ENCODE results near the gene FOXP2.

The FOXP2 gene

DNA sequence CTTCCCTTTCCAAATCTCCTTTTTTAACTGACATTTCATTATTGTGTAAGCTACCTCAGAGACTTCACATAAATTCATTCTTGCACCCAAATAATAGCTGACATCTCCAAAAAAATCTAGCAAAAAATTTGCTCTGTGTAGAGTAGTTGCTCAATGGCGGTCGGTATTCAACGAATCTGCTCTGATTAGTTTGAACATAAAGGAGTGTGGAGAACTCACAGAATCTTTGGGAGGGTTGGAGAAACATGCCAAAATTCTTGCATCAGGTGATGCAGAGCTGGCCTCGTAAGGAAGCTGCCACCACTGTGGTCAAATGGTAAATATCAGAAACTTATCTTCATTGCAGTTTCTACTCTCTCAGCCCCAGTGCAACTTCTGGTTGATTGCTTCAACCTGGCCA, 306.1 kb downstream of the FOXP2 start:
- no peak for DNase-seq (ENCODE audit: low read depth)

DNA sequence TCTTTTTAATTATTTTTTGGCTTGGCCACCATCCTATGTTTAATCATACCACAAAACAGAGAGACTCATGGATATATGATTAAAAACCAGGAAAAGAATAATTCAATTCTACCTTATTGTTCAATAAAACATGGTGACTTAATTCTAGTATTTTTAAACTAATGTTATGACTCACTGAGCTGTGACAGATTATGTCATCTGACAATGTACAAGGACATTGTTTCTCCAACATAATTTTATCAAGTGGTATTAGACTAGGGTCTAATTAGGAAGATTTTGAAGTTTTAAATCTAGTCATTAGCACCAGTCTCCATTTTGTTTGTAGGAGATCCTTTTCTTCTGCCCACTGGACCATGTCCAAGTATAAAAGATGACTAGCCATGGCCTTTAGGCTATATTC, 307.9 kb downstream of the FOXP2 start:
- no peak for DNase-seq (ENCODE audit: low read depth)

DNA sequence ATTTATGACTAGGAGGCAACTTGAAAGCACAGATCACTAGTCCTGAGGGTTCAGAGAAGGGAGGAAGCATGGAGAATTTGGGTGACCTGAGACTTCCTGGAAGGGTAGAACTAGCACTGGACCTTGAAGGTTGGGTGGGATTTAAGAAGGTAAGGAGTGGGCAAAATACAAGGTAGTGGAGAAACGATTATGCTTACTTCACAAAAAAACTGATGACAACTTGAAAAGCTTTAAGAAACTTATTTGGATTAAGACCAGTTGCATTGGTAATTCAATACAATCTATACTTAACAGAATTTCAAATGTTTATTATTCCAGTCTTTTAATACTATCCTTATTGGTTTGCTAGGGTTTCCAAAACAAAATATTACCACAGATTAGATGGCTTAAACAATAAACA, 308.7 kb downstream of the FOXP2 start:
- no peak for DNase-seq (ENCODE audit: low read depth)

DNA sequence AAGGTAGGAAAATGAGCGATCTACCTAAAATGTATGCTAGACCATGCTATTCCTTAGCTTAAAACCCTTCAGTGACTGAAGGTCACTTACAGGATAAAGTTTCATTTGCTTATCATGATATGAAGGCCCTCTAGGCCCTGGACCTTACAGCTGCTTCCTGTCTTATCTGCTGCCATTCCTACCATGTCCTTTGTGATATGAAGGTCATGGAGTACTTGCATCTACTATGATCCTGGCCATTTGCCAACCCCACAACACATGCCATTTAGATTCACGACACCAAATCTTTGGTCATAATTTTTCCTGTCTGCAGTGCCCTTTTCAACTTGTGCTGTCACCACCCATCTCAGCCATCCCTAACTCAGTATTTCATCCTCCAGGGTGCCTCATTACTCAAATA, 325.5 kb downstream of the FOXP2 start:
- DNase-seq (ENCODE audit: low read depth): no peak

GRCh38 chr7:114740941-114741340, 326.3 kb downstream of the FOXP2 start:
- DNase-seq (ENCODE audit: low read depth): no peak

- no peak for DNase-seq (ENCODE audit: low read depth)
Observed at GRCh38 chr7:114741911-114742310, 327.3 kb downstream of the FOXP2 start.

Data from fibroblast of the conjunctiva (primary cell).